Activated CD4-positive, alpha-beta T cell treated with anti-CD3 and anti-CD28 coated beads for 1 hour (primary cell): ENCODE results near the gene LPP.

Experiments
- DNase-seq: peaks from one replicate; pipeline ENCODE4 v3.0.0-alpha.2; 2020

Gene LPP

DNA sequence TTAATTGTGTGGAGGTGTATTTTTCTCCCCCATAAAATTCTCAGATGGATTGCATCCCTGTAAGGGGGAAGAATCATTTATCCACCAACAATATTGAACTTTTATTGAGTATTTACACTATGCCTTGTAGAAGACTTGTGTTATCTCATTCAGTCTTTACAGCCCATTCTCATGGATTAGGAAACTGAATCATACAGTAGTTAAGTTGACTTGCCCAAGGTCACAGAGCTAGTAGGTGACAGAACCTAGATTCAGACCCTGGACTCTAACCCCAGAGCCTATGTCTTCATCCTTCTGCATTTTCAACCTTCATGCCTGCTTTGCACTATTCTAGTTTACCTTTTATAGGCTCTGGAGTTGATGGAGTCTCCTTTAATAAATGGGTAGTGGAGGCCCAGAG is 226.8 kb downstream of the LPP start:
- DNase-seq = no peak

DNA sequence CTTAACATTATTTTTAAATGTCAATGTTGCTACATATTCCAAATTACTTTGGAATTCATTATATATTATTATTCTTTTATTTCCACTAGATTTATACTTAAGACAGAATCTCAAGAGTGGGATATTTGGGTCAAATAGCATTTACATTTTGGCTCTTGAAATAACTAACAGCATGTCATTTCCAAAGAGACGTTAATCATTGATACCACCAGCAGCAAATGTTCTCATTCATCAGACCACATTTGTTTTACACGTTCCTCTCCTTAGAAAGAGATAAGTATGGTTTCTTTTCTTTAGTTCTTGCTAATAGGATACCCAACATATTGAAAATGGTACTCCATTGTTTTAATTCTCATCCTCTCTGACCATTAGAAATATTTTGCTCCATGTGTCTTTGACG is 229.8 kb downstream of the LPP start:
- DNase-seq = no peak

DNA sequence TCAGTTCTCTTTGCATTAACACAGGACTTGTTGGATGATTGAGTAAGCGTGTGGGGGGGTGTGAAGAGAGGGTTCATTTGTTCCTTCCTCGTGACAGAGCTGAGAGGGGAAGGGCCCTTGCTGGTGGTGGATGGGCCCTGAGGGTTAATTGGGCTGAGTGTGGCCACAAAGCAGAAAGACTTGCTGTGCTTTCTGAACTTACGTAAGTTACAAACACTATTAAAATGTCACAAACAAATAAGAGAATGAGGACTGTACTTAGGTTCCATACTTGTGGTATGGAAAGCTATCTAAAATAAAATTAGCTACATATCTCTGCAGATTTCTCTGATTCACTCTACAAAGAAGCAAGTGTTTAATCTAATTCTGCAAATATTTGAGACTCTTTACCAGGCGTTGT is 231.3 kb downstream of the LPP start:
- DNase-seq = no peak

DNA sequence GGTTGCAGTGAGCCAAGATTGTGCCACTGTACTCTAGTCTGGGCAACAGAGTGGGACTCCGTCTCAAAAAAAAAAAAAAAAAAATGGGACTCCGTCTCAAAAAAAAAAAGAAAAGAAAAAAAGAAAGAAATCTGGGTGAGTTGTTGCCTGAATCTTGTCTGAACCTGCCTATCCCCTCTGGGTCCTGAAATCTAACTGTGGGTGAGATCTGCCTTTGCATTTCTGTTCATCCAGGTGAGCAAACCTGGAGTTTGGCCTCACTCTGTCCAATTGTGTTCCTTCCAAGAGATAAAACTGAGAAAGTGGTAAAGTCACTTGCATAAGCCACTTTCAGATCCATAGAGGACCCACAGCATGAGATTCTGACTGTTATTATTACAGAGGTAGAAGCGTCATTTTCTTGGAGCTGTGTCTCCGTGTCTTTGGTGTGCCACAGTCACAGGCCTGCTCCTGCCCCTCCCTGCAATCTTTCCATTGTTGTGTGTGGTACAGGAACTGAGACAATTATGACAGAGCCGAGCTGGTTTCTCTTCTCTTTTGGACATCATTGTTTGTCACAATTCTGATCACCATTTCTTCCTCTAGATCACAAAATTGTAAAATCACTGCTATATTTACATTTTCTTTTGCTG is 235.9 kb downstream of the LPP start:
- no peak for DNase-seq

DNA sequence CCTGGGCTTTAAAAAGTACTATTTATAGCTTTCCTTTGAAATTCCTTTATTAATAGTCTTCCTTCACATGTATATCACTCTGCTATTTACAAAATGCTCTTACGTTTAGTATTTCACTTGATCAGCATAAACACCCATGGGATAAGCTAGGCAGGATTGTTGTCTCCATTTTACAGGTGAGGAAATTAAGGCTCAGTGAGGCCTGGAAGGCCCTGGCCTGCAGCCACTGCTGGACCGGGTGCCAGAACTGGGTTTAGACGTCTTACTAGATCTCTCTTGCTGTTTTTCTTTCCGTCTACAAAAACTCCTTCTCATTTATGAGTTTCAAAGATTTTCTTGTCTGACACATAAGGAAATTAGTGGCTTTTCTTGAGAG is 236.4 kb downstream of the LPP start:
- no peak for DNase-seq

DNA sequence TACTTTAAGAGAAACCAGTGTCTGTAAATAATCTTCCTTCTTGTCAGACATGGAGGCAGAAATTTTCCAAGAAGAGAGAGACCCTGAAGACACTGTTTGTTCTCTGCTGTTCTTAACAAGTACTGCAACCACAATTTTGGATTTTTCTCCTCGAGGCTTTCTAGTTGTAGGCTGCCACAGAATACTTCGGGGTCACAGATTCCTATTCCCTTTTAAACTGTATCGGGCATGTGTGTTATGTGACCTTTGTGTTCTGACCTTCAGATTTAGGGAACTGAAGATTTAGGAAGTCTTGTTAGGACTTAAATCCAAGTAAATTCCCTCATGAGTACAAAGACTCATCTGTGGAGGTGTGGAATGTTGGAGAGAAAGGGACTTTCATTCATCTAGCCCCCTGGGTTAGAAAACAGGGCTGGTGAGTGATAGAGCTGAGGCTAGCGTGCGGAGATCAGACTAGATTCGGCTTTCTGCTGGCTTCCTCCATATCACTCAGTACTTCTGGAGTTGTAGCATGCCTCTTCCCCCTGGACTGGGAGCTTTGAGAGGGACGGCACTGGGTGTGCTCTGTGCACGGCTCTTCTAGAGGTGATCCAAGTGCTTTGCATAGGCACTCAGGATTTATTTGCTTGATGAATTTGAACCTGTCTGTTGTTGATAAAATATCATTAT is 237.0 kb downstream of the LPP start:
- DNase-seq = no peak

DNA sequence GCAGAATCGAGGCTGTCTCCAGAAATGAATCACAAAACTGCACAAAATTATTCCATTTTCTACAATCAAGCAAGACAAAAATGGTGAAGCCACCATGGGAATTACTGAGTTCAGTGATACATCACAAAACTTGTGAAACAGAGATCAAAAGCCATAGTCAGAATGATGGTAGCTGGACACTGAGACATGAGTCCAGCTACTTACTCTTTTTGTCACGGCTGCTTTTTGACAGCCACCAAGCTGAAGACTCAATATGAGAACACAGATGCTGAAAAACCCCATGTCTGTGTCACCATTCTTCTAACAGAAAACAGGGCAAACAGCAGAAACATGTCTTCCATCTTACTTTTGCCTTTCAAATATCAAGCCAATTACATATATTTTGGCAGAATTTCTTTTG is 237.6 kb downstream of the LPP start:
- DNase-seq = no peak

DNA sequence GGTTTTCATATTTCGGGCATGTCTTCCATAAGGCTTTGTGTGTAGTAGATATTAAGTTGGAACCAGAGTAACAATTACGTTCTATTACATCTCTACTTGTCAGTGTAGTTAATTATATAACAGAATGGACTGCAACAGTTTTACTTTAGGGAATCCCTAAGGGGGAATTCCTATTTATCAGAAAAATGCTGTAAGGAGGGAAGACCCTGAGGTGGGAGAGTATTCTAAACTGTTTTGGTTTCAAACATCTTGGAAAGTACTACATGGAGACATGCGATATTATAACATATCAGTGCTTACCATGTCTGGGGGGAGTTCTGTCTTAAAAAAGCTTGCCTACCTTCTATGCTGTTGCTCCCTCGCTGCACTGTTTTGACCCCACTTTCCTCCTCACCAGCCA is 238.1 kb downstream of the LPP start:
- DNase-seq = no peak

DNA sequence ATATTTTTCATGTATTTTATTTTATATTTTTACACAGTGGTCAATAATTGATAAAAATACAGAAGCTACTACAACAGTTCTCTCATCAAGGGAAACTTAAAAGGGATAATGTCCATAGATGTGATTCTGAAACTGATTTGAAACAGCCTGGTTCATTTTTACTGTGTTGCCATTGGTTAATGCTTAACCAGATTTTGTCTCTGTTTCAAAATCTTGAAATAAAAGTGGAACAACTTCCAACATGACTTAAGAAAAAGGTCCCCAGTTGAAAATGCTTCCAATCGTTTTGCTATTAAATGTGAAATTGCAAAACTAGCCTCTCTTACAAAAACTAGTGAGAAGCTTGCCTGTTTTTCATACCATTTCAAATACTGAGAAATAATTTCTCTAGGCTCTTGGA is 240.7 kb downstream of the LPP start:
- no peak for DNase-seq

DNA sequence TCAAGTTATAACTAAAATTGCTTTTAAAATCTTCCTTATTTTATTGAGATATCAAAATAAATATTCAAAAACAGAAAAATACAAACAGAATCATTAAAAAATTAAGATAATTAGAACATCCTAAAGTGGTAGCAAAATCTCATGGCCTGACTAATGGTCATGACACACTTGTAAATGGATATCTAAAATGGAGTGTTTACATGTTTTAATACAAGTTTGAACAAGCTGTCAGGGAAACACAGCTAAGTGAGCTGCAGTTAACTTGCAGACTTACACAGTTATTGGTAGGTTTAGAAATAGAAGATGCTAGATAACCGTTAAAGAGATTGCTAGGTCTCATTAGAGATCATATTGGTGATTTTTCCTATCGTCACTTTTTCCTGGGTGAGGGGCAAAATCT is 242.3 kb downstream of the LPP start:
- DNase-seq = no peak

DNA sequence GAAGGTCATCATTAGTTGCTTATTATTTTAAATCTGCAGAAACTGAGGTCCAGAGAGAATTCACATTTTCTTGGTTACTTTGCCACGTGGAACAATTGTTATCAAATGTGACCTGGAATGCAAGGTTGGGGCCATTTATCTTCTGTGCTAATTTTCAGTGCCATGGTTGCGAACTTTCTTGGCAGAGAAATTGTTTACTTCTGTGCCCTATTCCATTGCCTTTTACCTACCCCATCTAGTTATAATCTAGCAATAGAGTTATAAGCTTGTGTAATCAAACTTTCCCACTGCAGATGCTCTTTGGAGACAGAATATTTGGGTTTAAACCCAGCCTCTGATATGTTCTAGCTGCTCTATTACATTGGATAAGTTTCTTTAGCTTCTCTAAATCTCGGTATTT is 242.9 kb downstream of the LPP start:
- no peak for DNase-seq

DNA sequence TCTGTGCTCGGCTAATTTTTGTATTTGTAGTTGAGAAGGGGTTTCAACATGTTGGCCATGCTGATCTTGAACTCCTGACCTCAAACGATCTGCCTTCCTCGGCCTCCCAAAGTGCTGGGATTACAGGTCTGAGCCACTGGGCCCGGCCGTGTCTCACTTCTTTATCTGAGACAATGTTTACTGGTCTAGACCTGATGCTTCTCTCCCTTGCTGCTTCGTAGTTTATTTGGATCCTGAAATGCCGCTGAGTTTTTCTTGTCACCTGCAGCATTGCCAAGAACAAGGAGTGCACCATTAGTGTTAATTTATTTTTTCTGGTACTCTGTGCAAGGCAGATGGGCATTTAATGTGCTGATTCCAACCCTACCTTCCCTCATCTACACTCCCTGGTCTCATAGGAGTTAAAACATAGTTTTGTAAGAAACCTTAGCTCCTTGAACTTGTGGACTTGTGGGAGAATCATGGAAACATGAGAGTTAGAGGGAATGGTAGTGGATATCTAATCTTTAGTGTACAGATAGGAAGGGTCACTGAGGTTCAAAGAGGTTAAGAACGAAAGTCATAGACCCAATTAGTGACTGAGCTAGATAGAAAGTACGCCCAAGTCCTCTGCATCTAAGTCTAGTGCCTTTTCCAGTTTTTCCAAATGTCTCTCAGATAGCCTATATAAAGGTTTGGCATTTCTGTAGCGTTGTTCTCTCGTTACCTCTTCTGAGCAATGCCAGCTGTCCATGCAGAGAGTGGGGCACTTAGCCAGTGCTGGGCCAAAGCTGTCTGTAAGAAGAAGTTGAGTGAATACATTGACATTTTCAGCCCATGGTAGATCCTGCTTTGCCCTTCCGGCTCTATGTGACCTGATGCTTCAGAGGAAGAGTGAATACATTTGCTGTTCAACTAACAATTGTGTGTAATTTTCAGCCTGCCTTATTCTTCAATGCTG is 244.1 kb downstream of the LPP start:
- no peak for DNase-seq

DNA sequence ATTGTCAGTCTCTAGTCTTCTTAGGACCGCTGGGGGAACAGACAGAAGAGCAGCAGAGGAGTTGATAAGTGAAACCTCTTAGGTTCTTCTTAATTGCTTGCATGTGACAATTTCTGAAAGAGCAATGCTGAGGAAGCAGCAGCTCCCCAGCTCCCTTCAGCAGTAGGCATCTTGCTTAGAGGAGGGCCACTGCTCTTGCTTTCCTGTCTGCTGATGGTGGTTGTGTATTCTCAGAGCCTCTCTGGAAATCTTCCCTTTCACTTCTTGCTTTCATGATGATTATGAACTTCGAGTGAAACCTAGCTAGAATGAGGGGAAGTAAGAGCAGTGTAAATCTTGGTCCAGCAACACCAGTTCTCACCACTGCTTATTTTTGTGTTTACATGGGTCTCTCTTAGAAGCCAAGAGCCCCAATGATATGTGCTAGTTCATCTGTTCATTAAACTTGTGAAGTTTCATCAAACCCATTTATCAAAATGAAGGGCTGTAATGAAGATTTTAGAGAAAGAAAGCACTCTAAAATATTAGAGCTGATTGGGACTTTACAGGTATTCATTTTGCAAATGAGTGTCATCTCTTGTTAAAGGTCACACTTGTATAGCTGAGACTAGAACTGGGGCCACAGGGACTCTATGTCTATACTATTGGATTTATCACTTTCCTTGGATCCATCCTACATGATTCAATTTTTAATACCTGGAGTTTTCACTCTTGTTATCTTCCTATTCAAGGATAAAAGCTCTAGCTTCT is 246.7 kb downstream of the LPP start:
- no peak for DNase-seq

DNA sequence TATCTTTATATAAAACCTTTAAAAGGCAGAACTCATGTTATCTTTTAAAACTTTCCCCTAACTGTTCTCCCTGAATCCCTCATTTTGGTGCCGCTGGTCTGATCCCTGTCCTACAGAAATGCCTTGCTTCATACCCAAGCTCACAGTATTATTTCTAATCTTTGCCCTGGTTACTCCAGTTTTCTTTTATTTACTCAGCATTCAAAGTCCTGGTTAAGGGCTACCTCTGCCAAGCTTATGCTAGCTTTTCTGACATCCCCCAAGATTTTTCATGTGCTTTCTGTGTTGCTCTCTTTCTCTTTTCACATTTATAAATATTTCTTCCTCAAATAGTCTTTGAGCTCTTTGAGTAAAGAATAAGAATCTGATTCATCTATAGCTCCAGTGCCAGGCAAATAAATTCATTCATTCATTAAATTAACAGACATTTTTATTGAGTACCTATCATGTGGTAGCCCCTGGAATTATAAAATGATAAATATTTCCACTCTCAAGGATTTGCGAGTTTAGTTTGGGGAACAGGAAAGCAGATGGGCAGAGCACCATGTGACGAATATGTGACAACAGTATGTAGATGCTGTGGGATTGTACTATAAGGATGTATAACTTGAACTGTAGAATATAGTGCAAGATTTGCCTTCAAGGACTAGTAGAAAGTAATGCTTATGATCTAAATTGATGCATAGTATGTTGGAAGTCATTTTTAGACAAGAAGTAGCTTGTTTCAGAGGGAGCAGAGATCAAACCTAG is 247.5 kb downstream of the LPP start:
- no peak for DNase-seq

DNA sequence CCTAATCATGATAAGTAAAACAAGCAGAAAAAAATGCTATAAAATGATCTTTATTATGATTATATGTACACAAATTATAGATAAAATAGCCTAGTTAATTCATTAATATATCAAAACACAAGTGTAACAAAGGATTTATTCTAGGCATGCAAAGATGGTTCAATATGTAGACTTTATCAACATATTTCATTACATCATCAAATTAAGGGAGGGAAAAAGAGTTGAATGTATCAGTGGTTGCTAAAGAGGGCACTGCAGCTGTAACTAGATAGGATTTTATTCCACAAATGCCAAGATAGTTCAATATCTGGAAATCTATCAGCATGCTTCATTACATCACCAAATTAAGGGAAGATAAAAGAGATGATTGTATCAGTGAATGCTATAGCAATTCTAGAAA is 248.3 kb downstream of the LPP start:
- DNase-seq = no peak

DNA sequence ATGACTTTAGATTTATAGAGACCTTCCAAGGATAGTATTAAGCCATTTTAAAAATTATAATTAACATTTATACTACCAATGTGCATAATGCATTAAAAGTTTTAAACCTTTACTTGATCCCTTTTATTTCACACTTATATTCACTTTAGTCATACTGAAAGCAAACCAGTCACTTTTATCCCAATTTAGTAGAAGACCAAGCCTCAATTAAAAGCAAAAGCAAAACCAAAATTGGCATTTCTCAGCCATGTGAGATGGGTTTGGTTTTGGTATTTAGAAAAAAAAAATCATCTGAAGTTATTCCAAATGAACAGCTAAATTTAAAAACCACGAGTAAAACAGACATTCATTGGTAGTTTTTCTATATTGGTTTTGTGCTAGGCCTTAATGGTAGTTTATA is 249.4 kb downstream of the LPP start:
- DNase-seq = no peak

DNA sequence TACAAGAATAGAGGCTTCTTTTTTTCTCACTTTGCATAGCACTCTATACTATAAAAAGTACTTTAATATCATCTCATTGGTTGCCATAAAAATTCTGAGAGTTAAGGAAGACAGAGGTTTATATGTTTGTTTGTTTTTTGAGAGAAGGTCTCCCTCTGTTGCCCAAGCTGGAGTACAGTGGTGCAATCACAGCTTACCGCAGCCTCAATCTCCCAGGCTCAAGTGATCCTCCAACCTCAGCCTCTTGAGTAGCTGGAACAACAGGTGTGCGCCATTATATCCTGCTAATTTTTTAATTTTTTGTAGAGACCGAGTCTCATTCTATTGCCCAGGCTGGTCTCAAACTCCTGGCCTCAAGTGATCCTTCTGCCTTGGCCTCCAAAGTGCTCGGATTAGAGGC is 250.2 kb downstream of the LPP start:
- no peak for DNase-seq

DNA sequence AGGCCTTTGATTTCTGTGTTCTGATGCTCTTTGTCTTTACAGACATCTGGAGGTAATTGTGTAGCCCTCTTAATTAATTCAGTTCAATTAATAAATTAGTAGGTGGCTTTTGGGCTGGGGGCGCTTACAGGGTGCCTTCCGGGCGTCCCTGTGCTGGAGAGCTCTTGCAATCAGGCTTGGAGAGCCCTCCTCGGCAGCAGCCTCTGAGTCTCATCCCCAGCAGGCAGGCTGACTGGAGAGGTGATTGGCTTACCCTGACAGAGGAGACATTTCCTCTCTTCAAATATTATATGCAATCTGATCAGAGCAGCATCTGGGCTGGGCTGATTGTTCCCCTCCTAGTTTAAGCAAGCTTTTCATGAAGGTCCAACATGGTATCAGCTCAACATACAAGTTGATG is 250.7 kb downstream of the LPP start:
- no peak for DNase-seq

DNA sequence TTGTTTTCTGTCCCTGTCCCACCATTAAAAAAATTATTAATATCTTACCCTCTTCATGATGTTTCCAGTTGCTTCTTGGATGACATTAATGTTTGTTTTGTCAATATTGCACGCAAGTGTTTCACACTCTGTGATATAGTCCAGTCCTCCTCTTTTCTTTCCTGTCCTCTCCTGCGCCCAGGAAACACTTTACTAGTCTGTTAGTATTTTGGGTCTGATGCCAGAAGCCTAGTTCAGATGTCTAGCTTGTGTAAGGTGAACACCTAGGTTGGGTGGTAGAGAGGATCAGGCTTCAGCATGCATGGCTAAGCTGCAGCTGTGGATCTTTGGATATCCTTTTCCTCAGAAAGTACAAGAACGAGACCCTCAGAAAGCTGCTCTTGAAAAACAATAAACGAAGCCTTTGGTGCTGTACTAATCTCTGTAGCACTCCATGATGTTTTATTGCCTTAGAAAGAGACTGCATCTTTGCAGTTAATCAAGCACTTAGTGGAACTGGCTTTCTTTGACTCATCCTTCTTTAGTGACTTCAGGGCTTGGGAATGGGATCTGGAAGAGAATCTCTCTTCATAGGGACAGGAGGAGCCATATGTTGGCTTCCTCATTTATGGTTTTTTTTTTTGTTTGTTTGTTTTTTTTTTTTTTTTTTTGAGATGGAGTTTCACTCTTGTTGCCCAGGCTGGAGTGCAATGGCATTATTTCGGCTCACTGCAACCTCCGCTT is 253.4 kb downstream of the LPP start:
- no peak for DNase-seq

DNA sequence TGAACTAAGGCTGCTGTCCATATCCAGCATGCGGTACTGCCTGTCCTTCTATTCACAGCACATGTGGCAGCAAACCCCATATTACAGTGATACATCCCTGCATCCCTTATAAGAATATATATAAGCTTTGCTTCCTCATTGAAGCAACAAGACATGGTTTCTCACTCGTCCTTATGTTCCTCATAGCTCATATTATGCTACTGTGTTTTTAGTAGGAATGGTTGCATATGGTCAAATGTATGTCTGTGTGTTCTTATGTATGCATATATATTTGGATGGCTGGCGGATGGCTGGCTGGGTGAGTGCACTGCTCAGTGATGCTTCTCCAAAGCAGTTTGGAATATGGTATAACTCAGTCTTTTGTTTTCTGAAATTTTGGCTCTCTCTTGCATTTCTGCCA is 254.9 kb downstream of the LPP start:
- no peak for DNase-seq

DNA sequence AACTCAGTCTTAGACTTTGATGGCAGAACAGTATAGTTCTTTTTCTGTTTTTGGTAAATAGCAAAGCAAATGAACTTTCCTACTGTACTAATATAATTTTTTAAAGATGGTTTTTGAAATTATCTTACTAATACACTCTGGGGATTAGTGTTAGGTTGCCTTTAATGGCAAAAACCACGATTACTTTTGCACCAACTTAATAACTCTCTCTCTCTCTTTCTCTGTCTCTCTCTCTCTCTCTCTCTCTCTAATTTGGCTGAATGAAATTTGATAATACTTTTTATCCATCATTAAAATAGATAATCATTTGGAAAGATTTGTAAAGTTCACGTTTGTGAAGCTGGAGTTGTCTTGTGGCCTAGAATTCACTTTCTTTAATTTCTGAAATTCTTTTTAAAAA is 257.8 kb downstream of the LPP start:
- DNase-seq = no peak

DNA sequence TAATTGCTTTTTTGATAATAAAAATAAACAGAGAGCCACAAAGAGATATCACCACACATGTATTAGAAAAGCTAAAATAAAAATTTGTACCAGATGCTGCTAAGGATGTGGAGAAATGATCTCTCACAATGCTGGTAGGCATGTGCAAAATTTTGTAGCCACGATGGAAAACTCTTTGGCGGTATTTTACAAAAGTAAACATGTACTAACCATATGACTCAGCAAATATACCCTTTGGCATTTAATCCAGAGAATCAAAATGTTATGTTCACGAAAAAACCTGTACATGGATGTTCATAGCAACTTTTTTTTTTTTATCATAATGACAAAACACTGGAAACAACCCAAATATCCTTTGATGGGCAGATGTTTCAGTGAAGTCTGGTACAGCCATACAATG is 261.2 kb downstream of the LPP start:
- DNase-seq = no peak
